ENCODE data around the gene SLC29A2. TPM values are rescaled to one million over a fixed set of nuclear protein-coding genes. Genes with fewer than 3 reads are reported as not detected.

The SLC29A2 gene
- total RNA-seq, 1 donor: under 0.01 TPM

DNA sequence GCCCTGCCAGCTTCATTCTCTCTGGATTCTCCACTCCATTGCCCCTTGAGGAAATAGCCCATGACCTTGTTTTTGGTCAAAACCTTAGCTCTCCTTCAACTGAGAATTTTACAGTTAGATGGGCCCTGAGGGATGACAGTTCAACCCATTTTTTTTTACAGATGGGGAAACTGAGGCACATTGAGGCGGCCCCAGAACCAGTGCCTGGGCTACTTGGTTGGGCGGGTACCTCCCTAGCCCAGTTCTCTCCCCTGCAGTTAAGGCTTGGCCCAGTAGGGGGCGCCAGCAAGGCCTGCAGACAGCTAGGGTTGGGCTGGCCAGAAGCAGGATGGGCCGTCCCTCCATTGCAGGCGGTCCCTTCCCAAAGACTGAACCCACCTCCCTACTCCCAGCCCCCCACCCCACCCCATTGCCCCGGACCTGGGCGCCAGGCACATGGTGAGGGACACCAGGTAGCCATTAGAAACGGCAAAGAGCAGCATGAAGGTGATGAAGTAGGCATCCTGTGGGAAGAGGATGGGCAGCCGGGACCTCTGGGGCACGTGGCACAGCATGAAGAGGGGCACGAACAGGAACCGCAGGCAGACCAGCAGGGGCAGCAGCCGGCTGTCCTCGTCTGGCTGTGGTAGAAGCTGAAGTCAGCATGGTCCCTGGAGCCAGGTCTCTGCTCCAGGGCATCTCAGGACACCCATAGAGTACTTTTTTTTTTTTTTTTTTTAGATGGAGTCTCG is 7.6 kb downstream of the SLC29A2 start:
- Histone ChIP-seq H3K79me2 (ENCODE audit: insufficient read depth, low read length) (no peaks in the 10 kb centered on the region), H3K4me2 (ENCODE audit: insufficient read depth, low read length) (no peak overlapping the region), H3K36me3 (ENCODE audit: insufficient read depth, low read length) (no peaks in the 10 kb centered on the region), H3K4me1 (ENCODE audit: insufficient read depth, low read length) (no peaks in the 10 kb centered on the region), H2AFZ (ENCODE audit: low read length) (no peak overlapping the region), H4K20me1 (ENCODE audit: insufficient read depth, low read length) (no peaks in the 10 kb centered on the region), H3K27ac (ENCODE audit: low read depth, low read length) (no peak overlapping the region), H3K9me3 (ENCODE audit: low read depth, low read length) (no peaks in the 10 kb centered on the region), H3K4me3 (ENCODE audit: insufficient read depth, low read length) (no peak overlapping the region), H3K27me3 (ENCODE audit: insufficient read depth, low read length) (no peaks in the 10 kb centered on the region)
- DNase-seq (ENCODE audit: insufficient read length, low spot score, missing footprints): peak; percentile 94
- TF ChIP-seq, protein P1, sequence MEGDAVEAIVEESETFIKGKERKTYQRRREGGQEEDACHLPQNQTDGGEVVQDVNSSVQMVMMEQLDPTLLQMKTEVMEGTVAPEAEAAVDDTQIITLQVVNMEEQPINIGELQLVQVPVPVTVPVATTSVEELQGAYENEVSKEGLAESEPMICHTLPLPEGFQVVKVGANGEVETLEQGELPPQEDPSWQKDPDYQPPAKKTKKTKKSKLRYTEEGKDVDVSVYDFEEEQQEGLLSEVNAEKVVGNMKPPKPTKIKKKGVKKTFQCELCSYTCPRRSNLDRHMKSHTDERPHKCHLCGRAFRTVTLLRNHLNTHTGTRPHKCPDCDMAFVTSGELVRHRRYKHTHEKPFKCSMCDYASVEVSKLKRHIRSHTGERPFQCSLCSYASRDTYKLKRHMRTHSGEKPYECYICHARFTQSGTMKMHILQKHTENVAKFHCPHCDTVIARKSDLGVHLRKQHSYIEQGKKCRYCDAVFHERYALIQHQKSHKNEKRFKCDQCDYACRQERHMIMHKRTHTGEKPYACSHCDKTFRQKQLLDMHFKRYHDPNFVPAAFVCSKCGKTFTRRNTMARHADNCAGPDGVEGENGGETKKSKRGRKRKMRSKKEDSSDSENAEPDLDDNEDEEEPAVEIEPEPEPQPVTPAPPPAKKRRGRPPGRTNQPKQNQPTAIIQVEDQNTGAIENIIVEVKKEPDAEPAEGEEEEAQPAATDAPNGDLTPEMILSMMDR (IDR thresholded peaks at IDR 0.05; ENCODE audit: extremely low read depth, low read depth, low read length): peak; percentile 60

DNA sequence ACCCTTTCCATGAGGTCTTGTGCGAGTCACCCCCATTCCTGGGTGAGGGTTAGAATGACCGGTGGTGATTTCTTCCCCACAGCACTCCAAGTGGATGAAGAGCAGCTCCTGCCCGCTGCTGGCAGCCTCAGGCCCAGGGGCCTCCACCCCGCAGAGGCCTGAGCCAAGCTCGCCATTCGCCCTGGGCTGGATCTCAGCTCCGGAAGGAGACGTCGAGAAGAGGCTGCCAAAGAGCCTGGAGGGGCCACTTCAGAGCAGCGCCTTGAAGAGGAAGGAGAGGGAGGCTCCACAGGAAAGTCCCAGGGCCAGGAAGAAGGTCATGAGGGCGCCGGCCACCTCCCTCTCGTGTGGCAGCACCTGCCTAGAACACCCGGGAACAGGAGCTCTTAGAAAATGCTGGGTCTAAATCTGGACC is 8.4 kb downstream of the SLC29A2 start:
- H3K27ac ChIP-seq (ENCODE audit: low read depth, low read length): no peak overlapping the region
- no peaks in the 10 kb centered on the region for H3K27me3 ChIP-seq (ENCODE audit: insufficient read depth, low read length)
- TF ChIP-seq, protein P1 (IDR thresholded peaks at IDR 0.05; ENCODE audit: extremely low read depth, low read depth, low read length): no peak
- no peak overlapping the region for H3K4me2 ChIP-seq (ENCODE audit: insufficient read depth, low read length)
- H3K4me3 ChIP-seq (ENCODE audit: insufficient read depth, low read length): no peak overlapping the region
- H3K9me3 ChIP-seq (ENCODE audit: low read depth, low read length): no peaks in the 10 kb centered on the region
- H3K36me3 ChIP-seq (ENCODE audit: insufficient read depth, low read length): no peaks in the 10 kb centered on the region
- H2AFZ ChIP-seq (ENCODE audit: low read length): no peak overlapping the region
- peak; percentile 57 for DNase-seq (ENCODE audit: insufficient read length, low spot score, missing footprints)
- H3K79me2 ChIP-seq (ENCODE audit: insufficient read depth, low read length): no peaks in the 10 kb centered on the region
- H3K4me1 ChIP-seq (ENCODE audit: insufficient read depth, low read length): no peaks in the 10 kb centered on the region
- H4K20me1 ChIP-seq (ENCODE audit: insufficient read depth, low read length): no peaks in the 10 kb centered on the region

DNA sequence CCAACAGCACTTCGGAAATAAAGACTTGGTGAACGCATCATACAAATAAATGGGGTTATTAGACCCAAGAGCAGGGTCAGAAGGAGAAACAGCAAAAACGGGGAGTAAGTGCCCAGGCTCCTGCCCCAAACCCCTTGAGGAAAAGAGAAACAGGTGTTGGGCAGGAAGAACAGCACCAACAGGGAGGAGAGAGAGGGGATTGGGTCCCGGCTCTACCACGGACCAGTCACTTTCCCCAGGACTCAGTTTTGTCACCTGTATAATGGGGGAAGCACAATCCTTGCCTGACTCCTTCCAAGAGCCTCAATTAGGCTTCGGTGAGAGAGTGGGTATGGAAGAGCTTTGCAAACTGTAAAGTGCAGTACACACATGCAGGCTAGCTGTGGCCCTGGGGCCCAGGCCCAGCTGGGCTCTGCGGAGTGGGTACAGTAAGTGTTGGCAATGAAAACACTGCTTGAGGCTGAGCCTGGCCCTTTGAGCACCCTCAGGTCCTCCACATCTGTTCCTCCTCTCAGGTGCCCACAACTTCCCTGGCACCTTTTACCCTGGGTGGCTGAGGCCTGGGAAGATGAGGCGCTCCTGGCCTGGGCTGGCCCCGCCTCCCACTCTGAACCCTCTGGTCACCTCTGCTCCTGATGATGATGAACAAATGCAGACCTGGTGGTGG is 8.9 kb downstream of the SLC29A2 start:
- Histone ChIP-seq H3K9me3 (ENCODE audit: low read depth, low read length) (no peaks in the 10 kb centered on the region), H2AFZ (ENCODE audit: low read length) (no peak overlapping the region), H3K4me3 (ENCODE audit: insufficient read depth, low read length) (no peak overlapping the region), H3K36me3 (ENCODE audit: insufficient read depth, low read length) (no peaks in the 10 kb centered on the region), H3K4me1 (ENCODE audit: insufficient read depth, low read length) (no peaks in the 10 kb centered on the region), H3K4me2 (ENCODE audit: insufficient read depth, low read length) (no peak overlapping the region), H4K20me1 (ENCODE audit: insufficient read depth, low read length) (no peaks in the 10 kb centered on the region), H3K27me3 (ENCODE audit: insufficient read depth, low read length) (no peaks in the 10 kb centered on the region), H3K27ac (ENCODE audit: low read depth, low read length) (no peak overlapping the region), H3K79me2 (ENCODE audit: insufficient read depth, low read length) (no peaks in the 10 kb centered on the region)
- TF ChIP-seq, protein P1 (IDR thresholded peaks at IDR 0.05; ENCODE audit: extremely low read depth, low read depth, low read length): no peak
- DNase-seq (ENCODE audit: insufficient read length, low spot score, missing footprints): no peak

DNA sequence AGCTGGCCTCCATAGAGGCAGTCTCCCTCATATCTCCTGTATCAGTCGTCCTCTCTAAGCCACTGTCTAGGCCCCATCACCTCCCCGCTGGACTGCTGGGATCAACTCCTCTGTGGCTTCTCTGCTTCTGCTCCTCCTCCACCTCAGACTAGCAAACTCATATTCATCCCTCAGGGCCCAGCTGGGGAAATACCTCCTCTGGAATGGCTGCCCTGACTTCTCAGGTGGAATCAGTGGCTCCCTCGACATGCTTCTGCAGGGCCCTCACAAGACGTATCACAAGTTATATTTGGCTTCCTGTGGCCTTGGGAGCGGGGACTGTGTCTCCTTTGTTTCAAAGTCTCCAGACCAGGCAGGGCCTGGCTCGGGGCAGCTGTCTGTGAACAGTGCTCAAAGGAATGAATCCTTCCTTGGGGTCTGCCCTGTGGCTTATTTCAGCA is 10.0 kb downstream of the SLC29A2 start:
- Histone ChIP-seq H3K4me3 (ENCODE audit: insufficient read depth, low read length) (no peak overlapping the region), H3K36me3 (ENCODE audit: insufficient read depth, low read length) (no peaks in the 10 kb centered on the region), H3K27ac (ENCODE audit: low read depth, low read length) (no peak overlapping the region), H4K20me1 (ENCODE audit: insufficient read depth, low read length) (no peaks in the 10 kb centered on the region), H2AFZ (ENCODE audit: low read length) (no peak overlapping the region), H3K4me1 (ENCODE audit: insufficient read depth, low read length) (no peaks in the 10 kb centered on the region), H3K9me3 (ENCODE audit: low read depth, low read length) (no peaks in the 10 kb centered on the region), H3K4me2 (ENCODE audit: insufficient read depth, low read length) (no peak overlapping the region), H3K79me2 (ENCODE audit: insufficient read depth, low read length) (no peaks in the 10 kb centered on the region), H3K27me3 (ENCODE audit: insufficient read depth, low read length) (no peaks in the 10 kb centered on the region)
- DNase-seq (ENCODE audit: insufficient read length, low spot score, missing footprints): peak; percentile 73
- TF ChIP-seq, protein P1 (IDR thresholded peaks at IDR 0.05; ENCODE audit: extremely low read depth, low read depth, low read length): no peak
